ENCODE measurements around the gene ZDHHC3. TPM values are rescaled to one million over a fixed set of nuclear protein-coding genes. Genes with fewer than 3 reads are reported as not detected.
"Not testable (repeated sequence)": the region's sequence is repeated elsewhere in the genome, so short reads cannot be mapped to it uniquely, and the experiment has no call there.

ZDHHC3 gene
- total RNA-seq, 1 donor from 2014 or later, result 63.7 TPM

DNA sequence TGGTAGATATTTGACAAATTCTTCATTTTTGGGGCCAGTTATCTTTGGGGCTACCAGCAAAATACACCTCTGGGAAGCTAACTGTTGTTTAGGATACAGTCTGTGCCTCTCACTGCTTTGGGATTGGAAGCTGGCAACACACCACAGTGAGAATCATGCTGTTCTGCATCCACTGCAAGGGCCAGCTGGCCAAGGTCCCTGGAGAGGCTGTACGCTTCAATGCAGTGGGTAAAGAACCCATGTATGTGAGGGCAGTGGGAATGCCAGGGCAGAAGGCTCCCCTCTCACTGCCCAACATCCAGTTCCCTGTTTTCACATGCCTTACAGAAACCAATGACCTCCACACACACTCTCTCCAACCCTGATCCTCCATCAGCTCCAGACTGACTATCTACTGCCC, 20.1 kb downstream of the ZDHHC3 start:
- Mint-ChIP-seq H3K4me1 (no peaks in the 10 kb centered on the region), H3K9me3 (no peaks in the 10 kb centered on the region), H3K27ac (no peak overlapping the region), H3K4me3 (no peak overlapping the region), H3K27me3 (ENCODE audit: low read depth) (no peaks in the 10 kb centered on the region), H3K36me3 (no peaks in the 10 kb centered on the region)
- DNase-seq (ENCODE audit: low spot score in 2 of 2, unreplicated experiment in 2 of 2), result no peak
- TF ChIP-seq, protein P1, sequence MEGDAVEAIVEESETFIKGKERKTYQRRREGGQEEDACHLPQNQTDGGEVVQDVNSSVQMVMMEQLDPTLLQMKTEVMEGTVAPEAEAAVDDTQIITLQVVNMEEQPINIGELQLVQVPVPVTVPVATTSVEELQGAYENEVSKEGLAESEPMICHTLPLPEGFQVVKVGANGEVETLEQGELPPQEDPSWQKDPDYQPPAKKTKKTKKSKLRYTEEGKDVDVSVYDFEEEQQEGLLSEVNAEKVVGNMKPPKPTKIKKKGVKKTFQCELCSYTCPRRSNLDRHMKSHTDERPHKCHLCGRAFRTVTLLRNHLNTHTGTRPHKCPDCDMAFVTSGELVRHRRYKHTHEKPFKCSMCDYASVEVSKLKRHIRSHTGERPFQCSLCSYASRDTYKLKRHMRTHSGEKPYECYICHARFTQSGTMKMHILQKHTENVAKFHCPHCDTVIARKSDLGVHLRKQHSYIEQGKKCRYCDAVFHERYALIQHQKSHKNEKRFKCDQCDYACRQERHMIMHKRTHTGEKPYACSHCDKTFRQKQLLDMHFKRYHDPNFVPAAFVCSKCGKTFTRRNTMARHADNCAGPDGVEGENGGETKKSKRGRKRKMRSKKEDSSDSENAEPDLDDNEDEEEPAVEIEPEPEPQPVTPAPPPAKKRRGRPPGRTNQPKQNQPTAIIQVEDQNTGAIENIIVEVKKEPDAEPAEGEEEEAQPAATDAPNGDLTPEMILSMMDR (IDR thresholded peaks at IDR 0.05; ENCODE audit: unreplicated experiment), result no peak

DNA sequence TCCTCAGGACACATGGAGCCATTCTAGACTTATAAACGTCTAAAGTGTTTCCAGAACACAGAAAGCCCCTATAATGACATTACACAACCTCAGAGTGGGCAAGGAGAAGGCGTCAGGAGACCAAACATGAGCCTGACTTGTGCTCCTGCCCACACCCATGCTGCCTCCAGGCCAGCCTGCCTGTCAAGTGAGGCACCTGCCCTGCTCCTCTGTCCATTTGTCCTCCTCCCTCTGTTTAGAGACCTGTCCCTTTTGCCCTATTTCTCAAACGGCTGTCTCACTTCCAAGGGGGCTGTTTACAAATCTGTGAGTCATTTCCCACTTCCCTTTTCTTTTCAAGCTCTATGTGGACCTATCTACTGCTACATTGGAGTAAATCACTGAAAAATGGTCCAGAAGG, 21.0 kb downstream of the ZDHHC3 start:
- H3K4me1 Mint-ChIP-seq, result peaks cover 4% of the 10 kb centered on the region
- TF ChIP-seq, protein P1 (IDR thresholded peaks at IDR 0.05; ENCODE audit: unreplicated experiment), result no peak
- H3K27ac Mint-ChIP-seq, result no peak overlapping the region
- H3K4me3 Mint-ChIP-seq, result no peak overlapping the region
- DNase-seq (ENCODE audit: low spot score in 2 of 2, unreplicated experiment in 2 of 2), result no peak
- H3K27me3 Mint-ChIP-seq (ENCODE audit: low read depth), result no peaks in the 10 kb centered on the region
- no peaks in the 10 kb centered on the region for H3K36me3 Mint-ChIP-seq
- no peaks in the 10 kb centered on the region for H3K9me3 Mint-ChIP-seq

DNA sequence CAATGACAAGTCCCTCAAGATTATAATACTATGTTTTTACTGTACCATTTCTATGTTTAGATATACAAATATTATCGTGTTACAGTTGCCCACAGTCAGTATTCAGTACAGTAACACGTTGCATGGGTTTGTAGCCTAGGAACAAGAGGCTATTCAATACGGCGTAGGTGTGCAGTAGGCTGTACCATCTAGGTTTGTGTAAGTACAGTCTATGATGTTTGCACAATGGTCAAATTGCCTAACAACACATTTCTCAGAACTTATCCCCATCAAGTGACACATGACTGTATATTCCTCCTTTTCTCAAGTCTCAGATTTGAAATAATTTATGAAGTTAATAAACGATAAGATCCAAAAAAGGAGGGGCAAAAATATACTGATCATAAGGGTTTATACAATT, 21.7 kb downstream of the ZDHHC3 start:
- Mint-ChIP-seq H3K36me3 (no peaks in the 10 kb centered on the region), H3K4me3 (no peak overlapping the region), H3K9me3 (no peaks in the 10 kb centered on the region), H3K27me3 (ENCODE audit: low read depth) (no peaks in the 10 kb centered on the region), H3K4me1 (peaks cover 4% of the 10 kb centered on the region), H3K27ac (no peak overlapping the region)
- no peak for DNase-seq (ENCODE audit: low spot score in 2 of 2, unreplicated experiment in 2 of 2)
- TF ChIP-seq, protein P1 (IDR thresholded peaks at IDR 0.05; ENCODE audit: unreplicated experiment), result no peak

DNA sequence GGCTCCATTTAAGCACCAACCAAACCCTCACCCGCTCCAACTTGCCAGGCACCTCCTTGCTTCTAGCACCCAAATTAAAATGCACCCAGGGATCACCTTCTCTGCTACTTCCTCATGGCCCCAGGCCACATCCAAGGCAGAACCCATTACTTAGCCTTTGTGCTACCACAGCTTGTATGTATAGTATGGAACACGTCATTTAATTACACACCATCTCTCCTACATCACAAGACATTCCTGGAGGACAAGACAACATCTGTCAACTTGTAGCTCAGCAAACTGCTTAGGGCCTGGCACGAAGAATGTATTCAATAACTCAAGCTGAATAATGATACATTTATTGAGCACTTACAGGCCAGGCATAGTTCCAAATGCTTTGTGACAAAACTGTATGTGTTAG, 23.3 kb downstream of the ZDHHC3 start:
- TF ChIP-seq, protein P1 (IDR thresholded peaks at IDR 0.05; ENCODE audit: unreplicated experiment), result no peak
- no peak for DNase-seq (ENCODE audit: low spot score in 2 of 2, unreplicated experiment in 2 of 2)
- H3K4me1 Mint-ChIP-seq, result peaks cover 4% of the 10 kb centered on the region
- H3K4me3 Mint-ChIP-seq, result no peak overlapping the region
- no peaks in the 10 kb centered on the region for H3K36me3 Mint-ChIP-seq
- H3K27me3 Mint-ChIP-seq (ENCODE audit: low read depth), result no peaks in the 10 kb centered on the region
- H3K27ac Mint-ChIP-seq, result no peak overlapping the region
- H3K9me3 Mint-ChIP-seq, result no peaks in the 10 kb centered on the region

DNA sequence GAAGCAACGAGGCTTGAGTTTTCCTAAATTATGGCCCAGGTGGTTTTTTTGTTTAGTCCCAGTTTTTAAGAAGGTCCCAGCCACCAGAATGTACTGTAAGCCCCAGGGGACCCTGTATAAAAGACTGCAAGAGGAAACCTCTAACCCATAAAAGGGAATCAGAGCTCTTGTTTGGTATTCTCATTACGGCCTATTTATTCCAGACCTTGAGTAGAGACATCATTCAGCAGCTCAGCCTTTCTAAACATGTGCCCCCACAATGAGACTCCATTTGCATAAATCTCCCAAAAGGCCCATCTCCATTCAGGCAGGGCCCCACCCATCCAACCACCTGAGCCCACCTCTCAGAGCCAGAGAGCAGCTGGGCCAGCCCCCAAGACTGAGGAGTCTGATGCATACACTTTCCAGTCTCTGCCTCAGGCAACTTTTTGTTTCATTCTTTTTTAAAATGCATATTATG, 25.7 kb downstream of the ZDHHC3 start:
- Mint-ChIP-seq H3K36me3 (no peaks in the 10 kb centered on the region), H3K9me3 (no peaks in the 10 kb centered on the region), H3K4me3 (no peak overlapping the region), H3K4me1 (peaks cover 4% of the 10 kb centered on the region), H3K27ac (peak overlapping the region; percentile 69), H3K27me3 (ENCODE audit: low read depth) (no peaks in the 10 kb centered on the region)
- no peak for DNase-seq (ENCODE audit: low spot score in 2 of 2, unreplicated experiment in 2 of 2)
- TF ChIP-seq, protein P1 (IDR thresholded peaks at IDR 0.05; ENCODE audit: unreplicated experiment), result no peak

DNA sequence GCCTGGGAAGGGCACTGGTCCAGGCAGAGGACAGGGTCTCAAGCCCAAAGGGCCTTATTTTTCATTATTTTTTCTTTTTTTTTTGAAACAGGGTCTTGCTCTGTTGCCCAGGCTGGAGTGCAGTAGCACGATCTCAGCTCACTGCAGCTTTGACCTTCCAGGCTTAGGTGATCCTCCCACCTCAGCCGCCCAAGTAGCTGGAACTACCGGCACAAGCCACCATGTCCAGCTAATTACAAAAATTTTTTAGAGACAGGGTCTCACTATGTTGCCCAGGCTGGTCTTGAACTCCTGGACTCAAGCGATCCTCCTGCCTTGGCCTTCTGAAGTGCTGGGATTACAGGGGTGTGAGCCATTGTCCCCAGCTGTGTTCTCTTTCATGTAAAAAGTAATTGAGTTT, 26.2 kb downstream of the ZDHHC3 start:
- H3K4me3 Mint-ChIP-seq; H3K9me3 Mint-ChIP-seq; H3K36me3 Mint-ChIP-seq; H3K27me3 Mint-ChIP-seq (ENCODE audit: low read depth); H3K27ac Mint-ChIP-seq; DNase-seq (ENCODE audit: low spot score in 2 of 2, unreplicated experiment in 2 of 2); H3K4me1 Mint-ChIP-seq: not testable (repeated sequence)

All from mesothelial cell of epicardium (in vitro differentiated cells).